ENCODE results near the gene TMEM94. TPM values are rescaled to one million over a fixed set of nuclear protein-coding genes. Genes with fewer than 3 reads are reported as not detected.

TMEM94 gene
- polyA plus RNA-seq, 2 of the 4 experiments (the other 2 are of a cell fraction) = 30.5 to 63.8 TPM

- Histone ChIP-seq H3K4me1 (peaks cover 11% of the 10 kb centered on the region), H3K4me2 (no peak overlapping the region), H3K9me3 (no peaks in the 10 kb centered on the region), H3K4me3 (no peak overlapping the region), H3K27ac (no peak overlapping the region)
- no peak for TF ChIP-seq KDM5A (IDR thresholded peaks at IDR 0.05)
- no peak for TF ChIP-seq PHF8 (IDR thresholded peaks at IDR 0.05; ENCODE audit: borderline replicate concordance, low read depth)
- no peak for TF ChIP-seq POLR2AphosphoS2 (conservative IDR thresholded peaks at IDR 0.05; ENCODE audit: low read length)
- no peak for TF ChIP-seq NR3C1 (IDR thresholded peaks at IDR 0.05)
- no peak for TF ChIP-seq RFX5 (IDR thresholded peaks at IDR 0.05)
- TF ChIP-seq CBX2 (IDR thresholded peaks at IDR 0.05; ENCODE audit: borderline replicate concordance, low read depth) = no peak
- no peak for TF ChIP-seq HOXB5 (CRISPR knock-in tag; IDR thresholded peaks at IDR 0.05)
- TF ChIP-seq NPAS2 (CRISPR knock-in tag; IDR thresholded peaks at IDR 0.05; ENCODE audit: borderline replicate concordance) = no peak
- no peak for TF ChIP-seq SMC3 (IDR thresholded peaks at IDR 0.05)
- no peak for TF ChIP-seq RCOR1 (IDR thresholded peaks at IDR 0.05; ENCODE audit: low read depth, low read length)
- no peak for TF ChIP-seq POLR2A (IDR thresholded peaks at IDR 0.05; ENCODE audit: low read length)
- TF ChIP-seq CHD2 (IDR thresholded peaks at IDR 0.05; ENCODE audit: low read length, partially characterized antibody) = no peak
- no peak for TF ChIP-seq FOXS1 (CRISPR knock-in tag; IDR thresholded peaks at IDR 0.05)
- TF ChIP-seq FOSB (CRISPR knock-in tag; IDR thresholded peaks at IDR 0.05) = no peak
- TF ChIP-seq GATA3 (IDR thresholded peaks at IDR 0.05; ENCODE audit: borderline replicate concordance) = no peak
- TF ChIP-seq CEBPB (IDR thresholded peaks at IDR 0.05) = no peak
- no peak for TF ChIP-seq HOXA7 (CRISPR knock-in tag; IDR thresholded peaks at IDR 0.05)
- FAIRE-seq (no peak), ATAC-seq (peak in 1 of 2 experiments; percentile 2; a peak in 3 of 6 replicates), DNase-seq (ENCODE audit: low read depth in 1 of 2, low spot score in 1 of 2) (no peak)
- ChIA-PET POLR2A (no interaction called here), CTCF (interaction anchor here (0.6 to 6.4 kb wide), 26 partner anchors 10 to 582 kb away, joined by 3 to 55 read pairs (median 6); partner anchors contain the start of genes LLGL2, SMIM5, TMEM94 and TSEN54)
- WGBS (ENCODE audit: missing lambda C conversion rate) = 93% methylated on average over 5 of the region's 13 CpGs
These were observed 47.5 kb downstream of the TMEM94 start for GRCh38 chr17:75503976-75504346.

- H3K4me2 ChIP-seq = no peak overlapping the region
- FAIRE-seq (no peak), ATAC-seq (peak; percentile 70 to 81)
These were observed 48.1 kb downstream of the TMEM94 start for GRCh38 chr17:75504347-75505151.

More at GRCh38 chr17:75504347-75505151, 48.1 kb downstream of the TMEM94 start:
- no peak for TF ChIP-seq ELK1 (IDR thresholded peaks at IDR 0.05; ENCODE audit: low read depth, low read length)
- TF ChIP-seq SMC3 (IDR thresholded peaks at IDR 0.05) = peak; percentile 71
- TF ChIP-seq MAX (IDR thresholded peaks at IDR 0.05) = 0 out of 2 replicates have a peak, but pooled peaks have one; percentile 16
- TF ChIP-seq ESRRA (IDR thresholded peaks at IDR 0.05; ENCODE audit: borderline replicate concordance, low read length) = no peak
- TF ChIP-seq CTCF (IDR thresholded peaks at IDR 0.05) = peak; percentile 67
- TF ChIP-seq RAD21 (conservative IDR thresholded peaks at IDR 0.05 in 1 of 2, IDR thresholded peaks at IDR 0.05 in 1 of 2) = peak; percentile 61 to 66
- peak; percentile 92 for TF ChIP-seq MAFK (IDR thresholded peaks at IDR 0.05; ENCODE audit: partially characterized antibody)
- TF ChIP-seq RNF2 (IDR thresholded peaks at IDR 0.05; ENCODE audit: borderline replicate concordance, low read depth) = no peak
- 64% methylated on average over 19 of the region's 32 CpGs for WGBS (ENCODE audit: missing lambda C conversion rate)
- Histone ChIP-seq H3K4me3 (no peak overlapping the region), H3K27ac (no peak overlapping the region), H3K9me3 (no peaks in the 10 kb centered on the region), H3K4me1 (peaks cover 14% of the 10 kb centered on the region)
- CTCF ChIA-PET = interaction anchor here (0.6 to 6.4 kb wide), 41 partner anchors 9 to 583 kb away, joined by 3 to 55 read pairs (median 4); partner anchors contain the start of genes LLGL2, SMIM5, TMEM94 and TSEN54
- POLR2A ChIA-PET = interaction anchor here (1.0 kb wide), 1 partner anchor 11 kb away, joined by 3 read pairs; no protein-coding TSS in a partner anchor
- peak; percentile 61 to 89 for DNase-seq (ENCODE audit: low read depth in 1 of 2, low spot score in 1 of 2)

All from A549 (cell line).